Spleen (tissue), 11 donors: ENCODE results near the gene MFNG. TPM values are rescaled to one million over a fixed set of nuclear protein-coding genes. Genes with fewer than 3 reads are reported as not detected.

ENCODE experiments used
- DNase-seq: peaks from one replicate; pipeline ENCODE4 v3.0.0-alpha.2; 2020
- H3K27ac ChIP-seq, 8 donors: fragments of 200-600 bp; sonication (generic) in 7 of 8; 1 replicate in 4 of 8; 2 replicates in 4 of 8; pipeline versions ENCODE4 v1.5.0 to v1.8.0; 2016 to 2021; ENCODE audit warnings: inconsistent platforms in 4 of 8, mild to moderate bottlenecking in 4 of 8, moderate library complexity in 1 of 8
- H3K27me3 ChIP-seq, 7 donors: fragments of 200-600 bp; sonication (generic) in 6 of 7; replicated peaks in 1 of 7; 1 replicate in 4 of 7; 2 replicates in 3 of 7; pipeline versions ENCODE4 v1.5.0 to v1.8.0; 2016 to 2021; ENCODE audit warnings: inconsistent platforms in 3 of 7, mild to moderate bottlenecking in 1 of 7
- H3K36me3 ChIP-seq, 6 donors: fragments of 200-600 bp; sonication (generic) in 5 of 6; 1 replicate in 4 of 6; 2 replicates in 2 of 6; pipeline versions ENCODE4 v1.5.0 to v1.8.0; 2016 to 2021; ENCODE audit warnings: inconsistent platforms in 2 of 6
- H3K4me1 ChIP-seq, 6 donors: fragments of 200-600 bp; sonication (generic) in 5 of 6; 1 replicate in 3 of 6; 2 replicates in 3 of 6; pipeline versions ENCODE4 v1.5.0 to v1.8.0; 2016 to 2021; ENCODE audit warnings: inconsistent platforms in 3 of 6
- H3K4me3 ChIP-seq, 8 donors: fragments of 200-600 bp; sonication (generic) in 7 of 8; 1 replicate in 4 of 8; 2 replicates in 4 of 8; pipeline versions ENCODE4 v1.5.0 to v1.8.0; 2016 to 2021; ENCODE audit warnings: inconsistent platforms in 4 of 8, mild to moderate bottlenecking in 4 of 8, moderate library complexity in 2 of 8
- H3K9me3 ChIP-seq, 8 donors: fragments of 200-600 bp; sonication (generic) in 7 of 8; 1 replicate in 4 of 8; 2 replicates in 4 of 8; pipeline versions ENCODE4 v1.5.0 to v1.8.0; 2016 to 2021; ENCODE audit warnings: inconsistent platforms in 4 of 8
- CTCF ChIP-seq, 11 experiments: fragments of 200-600 bp in 7 of 11; fragments of 450-650 bp in 4 of 11; sonication (generic) in 4 of 11; IDR thresholded peaks in 8 of 11; conservative IDR thresholded peaks in 3 of 11; 1 replicate in 7 of 11; 2 replicates in 4 of 11; pipeline versions ENCODE4 v1.4.0 to v1.8.0; 2016 to 2021; ENCODE audit warnings: antibody characterized with exemption in 11 of 11, inconsistent platforms in 4 of 11, mild to moderate bottlenecking in 1 of 11
- POLR2A ChIP-seq, 3 donors: fragments of 450-650 bp; IDR thresholded peaks; one replicate each; pipeline ENCODE4 v1.5.1; 2017; ENCODE audit warnings: antibody characterized with exemption in 3 of 3, mild to moderate bottlenecking in 1 of 3
- POLR2AphosphoS5 ChIP-seq, 3 donors: sonication (generic); formaldehyde crosslinking; IDR thresholded peaks; one replicate each; pipeline ENCODE4 v1.5.1; 2017; ENCODE audit warnings: antibody characterized with exemption in 3 of 3
- WGBS, 5 donors: extraction: QIAGEN DNeasy Blood & Tissue Kit in 3 of 5; methylation state at CpG; one replicate each; pipeline versions ENCODE4 v1.1.5 to v1.1.7; 2013 to 2018; 5-methylcytosine and 5-hydroxymethylcytosine counted together
- intact Hi-C: fragments of 100-400 bp; cut with DNase I; formaldehyde crosslinking; loops from one replicate; pipeline ENCODE4 v1.15.0; 2023; ENCODE audit warnings: low total_unique reads
- polyA plus RNA-seq, 3 donors: library from polyadenylated mRNA; stranded (reverse); fragments of 200-250 nt; gene quantifications; one replicate each; pipeline ENCODE4 v1.2.1, GENCODE V29; 2013
- total RNA-seq, 7 donors: library from RNA; depleted of rRNA in 3 of 7; stranded (reverse); fragments of >200 nt in 3 of 7; fragmentation: NEBNext Ultra II Directional in 4 of 7; extraction: Animal tissue kit (Norgen Biotek cat#: 25700) in 4 of 7; gene quantifications; one replicate each; pipeline versions ENCODE4 v1.1.0 to v1.2.1, GENCODE V29; 2016 to 2021
- donor health status: healthy with polysubstance abuse.
- donor health status: DM: no; HTN: no; CAD: no; lungs with moderate emphysema.
- donor health status: DM: no; HTN: no; CAD: no.
- donor health status: Bipolar disorder and iron deficiency.
- donor health status: healthy.
- donor health status: DM: no; HTN: no; CAD: no.
- donor health status: DM: yes; HTN: yes; CAD: no.

MFNG gene
- total and polyA plus RNA-seq, 10 donors, result 38.7 to 138 (median 96.6) TPM

GRCh38 chr22:37440875-37441274, 45.3 kb downstream of the MFNG start:
- H3K27me3 ChIP-seq, result peaks cover 0 to 34% (median 0%) of the 10 kb centered on the region in 7 donors
- DNase-seq, result no peak
- TF ChIP-seq POLR2AphosphoS5 (IDR thresholded peaks at IDR 0.05) (no peak), POLR2A (IDR thresholded peaks at IDR 0.05) (no peak), CTCF (IDR thresholded peaks at IDR 0.05 in 8 of 11, conservative IDR thresholded peaks at IDR 0.05 in 3 of 11) (no peak)
- intact Hi-C loops, result no loop called here
- H3K4me1 ChIP-seq, result no peaks in the 10 kb centered on the region
- no peaks in the 10 kb centered on the region for H3K36me3 ChIP-seq
- no peak overlapping the region for H3K27ac ChIP-seq
- H3K9me3 ChIP-seq, result peaks cover 0 to 12% (median 6%) of the 10 kb centered on the region in 8 donors
- no peak overlapping the region for H3K4me3 ChIP-seq
- 76 to 99% (median 85%) methylated on average over 4 of the region's 4 CpGs for WGBS, 5 donors

GRCh38 chr22:37439347-37439746, 46.8 kb downstream of the MFNG start:
- Histone ChIP-seq H3K27ac (no peak overlapping the region), H3K27me3 (peaks cover 0 to 38% (median 0%) of the 10 kb centered on the region in 7 donors), H3K4me3 (no peak overlapping the region), H3K4me1 (no peaks in the 10 kb centered on the region), H3K9me3 (peaks cover 0 to 12% (median 6%) of the 10 kb centered on the region in 8 donors), H3K36me3 (no peaks in the 10 kb centered on the region)
- WGBS, 5 donors, result 59 to 93% (median 75%) methylated on average over 5 of the region's 5 CpGs
- DNase-seq, result no peak
- TF ChIP-seq POLR2AphosphoS5 (IDR thresholded peaks at IDR 0.05) (no peak), CTCF (IDR thresholded peaks at IDR 0.05 in 8 of 11, conservative IDR thresholded peaks at IDR 0.05 in 3 of 11) (no peak), POLR2A (IDR thresholded peaks at IDR 0.05) (no peak)
- intact Hi-C loops, result no loop called here

- WGBS, 5 donors, result 82 to 92% (median 89%) methylated on average over 5 of the region's 5 CpGs
- DNase-seq, result no peak
- no peak overlapping the region for H3K4me3 ChIP-seq
- H3K27ac ChIP-seq, result no peak overlapping the region
- peaks cover 0 to 70% (median 12%) of the 10 kb centered on the region in 7 donors for H3K27me3 ChIP-seq
- TF ChIP-seq POLR2AphosphoS5 (IDR thresholded peaks at IDR 0.05), result no peak
- TF ChIP-seq POLR2A (IDR thresholded peaks at IDR 0.05), result no peak
- no peak for TF ChIP-seq CTCF (IDR thresholded peaks at IDR 0.05 in 8 of 11, conservative IDR thresholded peaks at IDR 0.05 in 3 of 11)
- intact Hi-C loops, result no loop called here
- H3K4me1 ChIP-seq, result no peaks in the 10 kb centered on the region
- peaks cover 0 to 13% (median 5%) of the 10 kb centered on the region in 8 donors for H3K9me3 ChIP-seq
- no peaks in the 10 kb centered on the region for H3K36me3 ChIP-seq
Measured at GRCh38 chr22:37435970-37436603, 50.1 kb downstream of the MFNG start.

GRCh38 chr22:37433786-37434185, 52.4 kb downstream of the MFNG start:
- Histone ChIP-seq H3K27ac (no peak overlapping the region), H3K36me3 (no peaks in the 10 kb centered on the region), H3K4me1 (peaks cover 0 to 7% (median 0%) of the 10 kb centered on the region in 6 donors), H3K4me3 (no peak overlapping the region), H3K9me3 (peaks cover 0 to 5% (median 0%) of the 10 kb centered on the region in 8 donors), H3K27me3 (peaks cover 0 to 76% (median 31%) of the 10 kb centered on the region in 7 donors)
- WGBS, 5 donors, result 63 to 77% (median 70%) methylated on average over 9 to 11 of the region's 11 CpGs
- intact Hi-C loops, result no loop called here
- TF ChIP-seq POLR2A (IDR thresholded peaks at IDR 0.05), result no peak
- TF ChIP-seq CTCF (IDR thresholded peaks at IDR 0.05 in 8 of 11, conservative IDR thresholded peaks at IDR 0.05 in 3 of 11), result no peak
- no peak for TF ChIP-seq POLR2AphosphoS5 (IDR thresholded peaks at IDR 0.05)
- no peak for DNase-seq
